Measurements from ENCODE around the gene LEMD2.

DNA sequence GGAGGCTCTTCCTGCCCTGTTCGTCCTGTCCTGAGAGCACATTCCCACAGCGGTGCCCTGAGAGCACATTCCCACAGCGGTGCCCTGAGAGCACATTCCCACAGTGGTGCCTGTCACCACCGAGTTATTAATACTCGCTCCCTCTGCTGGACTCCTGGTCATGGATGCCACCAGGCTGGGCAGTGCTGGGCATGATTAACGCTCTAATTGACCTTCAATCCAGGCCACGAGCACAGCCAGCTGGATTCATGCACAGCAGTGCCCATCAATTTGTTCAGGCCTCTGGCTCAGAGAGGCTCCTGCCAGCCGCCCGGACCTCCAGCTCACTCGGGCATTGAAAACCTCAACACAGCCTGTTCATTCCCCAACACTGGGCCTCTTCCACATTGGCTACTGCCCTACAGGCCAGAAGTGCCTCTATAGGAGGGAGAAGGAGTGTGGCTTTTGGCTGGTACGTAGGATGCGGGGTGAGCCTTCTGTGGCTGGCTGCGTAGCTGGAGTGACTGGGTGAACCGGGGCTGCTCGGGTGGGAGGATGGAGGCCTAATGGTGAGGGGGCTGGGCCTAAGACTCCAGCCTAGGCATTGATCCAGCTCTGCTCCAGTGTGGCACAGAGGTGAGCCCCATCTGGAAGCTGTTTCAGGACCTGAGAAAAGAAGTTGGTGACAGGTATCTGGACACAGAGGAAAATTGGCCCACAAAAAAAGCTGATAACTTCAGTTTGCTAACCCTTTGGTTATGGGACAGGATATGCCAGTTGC lies 51.5 kb downstream of the LEMD2 start:
- no peak for TF ChIP-seq POLR2A (IDR thresholded peaks at IDR 0.05; ENCODE audit: low read depth)
- no peak for TF ChIP-seq EP300 (IDR thresholded peaks at IDR 0.05)
- TF ChIP-seq, protein P1, sequence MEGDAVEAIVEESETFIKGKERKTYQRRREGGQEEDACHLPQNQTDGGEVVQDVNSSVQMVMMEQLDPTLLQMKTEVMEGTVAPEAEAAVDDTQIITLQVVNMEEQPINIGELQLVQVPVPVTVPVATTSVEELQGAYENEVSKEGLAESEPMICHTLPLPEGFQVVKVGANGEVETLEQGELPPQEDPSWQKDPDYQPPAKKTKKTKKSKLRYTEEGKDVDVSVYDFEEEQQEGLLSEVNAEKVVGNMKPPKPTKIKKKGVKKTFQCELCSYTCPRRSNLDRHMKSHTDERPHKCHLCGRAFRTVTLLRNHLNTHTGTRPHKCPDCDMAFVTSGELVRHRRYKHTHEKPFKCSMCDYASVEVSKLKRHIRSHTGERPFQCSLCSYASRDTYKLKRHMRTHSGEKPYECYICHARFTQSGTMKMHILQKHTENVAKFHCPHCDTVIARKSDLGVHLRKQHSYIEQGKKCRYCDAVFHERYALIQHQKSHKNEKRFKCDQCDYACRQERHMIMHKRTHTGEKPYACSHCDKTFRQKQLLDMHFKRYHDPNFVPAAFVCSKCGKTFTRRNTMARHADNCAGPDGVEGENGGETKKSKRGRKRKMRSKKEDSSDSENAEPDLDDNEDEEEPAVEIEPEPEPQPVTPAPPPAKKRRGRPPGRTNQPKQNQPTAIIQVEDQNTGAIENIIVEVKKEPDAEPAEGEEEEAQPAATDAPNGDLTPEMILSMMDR (IDR thresholded peaks at IDR 0.05) = no peak

Data from esophagus muscularis mucosa (tissue), 4 donors.